Measurements from ENCODE around the gene HEG1. TPM values are rescaled to one million over a fixed set of nuclear protein-coding genes. Genes with fewer than 3 reads are reported as not detected.

Gene HEG1
- total and polyA plus RNA-seq, 3 experiments from 2014 or later, result 6.3 to 21.3 (median 20.9) TPM

- H3K36me3 Mint-ChIP-seq, result peaks cover 24 to 95% (median 33%) of the 10 kb centered on the region in 3 donors
- peaks cover 46% of the 10 kb centered on the region for H3K36me3 ChIP-seq (ENCODE audit: insufficient read depth, low read length)
- H3K27me3 ChIP-seq (ENCODE audit: insufficient read depth, low read length, poor library complexity, severe bottlenecking), result no peaks in the 10 kb centered on the region
- H3K4me1 Mint-ChIP-seq, result peaks cover 10 to 16% (median 11%) of the 10 kb centered on the region in 3 donors
- POLR2A ChIA-PET, result no interaction called here
- no peaks in the 10 kb centered on the region for H3K9me3 Mint-ChIP-seq
- H3K27ac Mint-ChIP-seq, result no peak overlapping the region
- no peaks in the 10 kb centered on the region for H3K27me3 Mint-ChIP-seq
- no peak overlapping the region for H3K4me3 Mint-ChIP-seq
- CTCF ChIA-PET, result no interaction called here
- no peak overlapping the region for H3K4me3 ChIP-seq (ENCODE audit: low read length)
- H3K4me1 ChIP-seq (ENCODE audit: insufficient read depth, low read length), result peaks cover 30% of the 10 kb centered on the region
- DNase-seq, result no peak
- no peak overlapping the region for H3K27ac ChIP-seq (ENCODE audit: low read depth, low read length)
- no peaks in the 10 kb centered on the region for H3K9me3 ChIP-seq (ENCODE audit: low read length)
Measured at GRCh38 chr3:125005676-125006075, 50.1 kb downstream of the HEG1 start.

DNA sequence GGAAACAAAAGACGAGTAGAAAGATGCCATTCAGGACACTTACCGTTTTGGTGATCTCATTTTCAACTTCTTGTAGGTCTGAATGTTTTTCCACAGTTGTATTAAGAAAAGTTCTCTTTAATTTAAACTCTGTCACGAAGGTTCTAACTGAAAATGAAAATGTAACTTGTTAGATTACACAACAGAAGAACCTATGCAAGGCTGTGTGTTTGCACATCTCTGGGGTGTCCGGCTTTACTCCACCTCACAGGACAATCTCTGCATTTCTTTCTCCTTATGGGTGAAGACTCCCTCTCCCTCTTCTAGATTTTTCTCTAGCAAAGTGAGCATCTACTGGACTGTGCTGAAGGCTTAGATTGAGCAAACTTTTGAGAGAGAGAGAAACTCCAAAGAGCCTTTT is 50.6 kb downstream of the HEG1 start:
- Histone ChIP-seq H3K4me1 (ENCODE audit: insufficient read depth, low read length) (peaks cover 26% of the 10 kb centered on the region), H3K27ac (ENCODE audit: low read depth, low read length) (no peak overlapping the region), H3K36me3 (ENCODE audit: insufficient read depth, low read length) (peaks cover 49% of the 10 kb centered on the region), H3K27me3 (ENCODE audit: insufficient read depth, low read length, poor library complexity, severe bottlenecking) (no peaks in the 10 kb centered on the region), H3K9me3 (ENCODE audit: low read length) (no peaks in the 10 kb centered on the region), H3K4me3 (ENCODE audit: low read length) (no peak overlapping the region)
- Mint-ChIP-seq H3K27me3 (no peaks in the 10 kb centered on the region), H3K4me1 (peaks cover 6 to 11% (median 7%) of the 10 kb centered on the region in 3 donors), H3K27ac (no peak overlapping the region), H3K9me3 (no peaks in the 10 kb centered on the region), H3K36me3 (peaks cover 24 to 95% (median 34%) of the 10 kb centered on the region in 3 donors), H3K4me3 (no peak overlapping the region)
- ChIA-PET POLR2A (no interaction called here), CTCF (no interaction called here)
- no peak for DNase-seq

DNA sequence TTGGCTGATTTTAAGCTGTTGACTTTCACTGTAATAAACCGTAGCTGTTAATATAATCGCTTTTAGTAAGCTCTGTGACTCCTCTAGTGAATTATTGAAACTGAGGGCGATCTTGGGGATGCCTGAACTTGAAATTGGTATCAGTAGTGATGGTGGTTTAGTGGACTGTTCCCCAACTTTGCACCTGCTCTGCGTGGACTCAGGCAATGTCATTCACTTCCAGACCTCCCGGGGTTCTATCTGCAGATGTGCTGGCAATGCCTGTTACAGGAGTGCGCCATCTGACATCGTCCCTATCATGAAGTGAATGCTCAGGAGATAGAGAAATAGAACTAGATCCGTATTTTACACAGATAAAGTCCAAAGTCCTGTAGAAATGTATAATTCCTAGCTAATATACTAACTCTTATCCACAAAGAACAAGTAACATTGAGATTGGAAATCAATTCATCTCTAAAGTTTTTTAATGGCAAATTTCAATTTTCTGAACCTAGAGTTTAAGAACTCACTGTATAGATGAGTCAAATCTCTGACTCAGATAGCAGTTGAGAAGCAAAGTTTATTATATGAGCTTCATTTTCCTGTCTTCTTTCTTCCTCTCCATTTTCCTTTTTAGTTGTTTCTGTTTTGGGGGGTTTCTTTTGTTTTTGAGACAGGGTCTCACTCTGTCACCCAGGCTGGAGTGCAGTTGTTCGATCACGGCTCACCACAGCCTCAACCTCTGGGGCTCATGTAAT is 51.8 kb downstream of the HEG1 start:
- no peak for DNase-seq
- Histone ChIP-seq H3K4me1 (ENCODE audit: insufficient read depth, low read length) (peaks cover 21% of the 10 kb centered on the region), H3K36me3 (ENCODE audit: insufficient read depth, low read length) (peaks cover 44% of the 10 kb centered on the region), H3K27ac (ENCODE audit: low read depth, low read length) (no peak overlapping the region), H3K27me3 (ENCODE audit: insufficient read depth, low read length, poor library complexity, severe bottlenecking) (no peaks in the 10 kb centered on the region), H3K9me3 (ENCODE audit: low read length) (no peaks in the 10 kb centered on the region), H3K4me3 (ENCODE audit: low read length) (no peak overlapping the region)
- Mint-ChIP-seq H3K27me3 (no peaks in the 10 kb centered on the region), H3K9me3 (no peaks in the 10 kb centered on the region), H3K4me3 (no peak overlapping the region), H3K27ac (peak overlapping the region in 2 of 8 donors; percentile 46 to 76), H3K4me1 (peaks cover 0 to 5% (median 0%) of the 10 kb centered on the region in 3 donors), H3K36me3 (peaks cover 19 to 96% (median 33%) of the 10 kb centered on the region in 3 donors)
- CTCF ChIA-PET, result interaction anchor here (1.5 kb wide), 1 partner anchor 9 kb away, joined by 3 read pairs; no protein-coding TSS in a partner anchor
- POLR2A ChIA-PET, result interaction anchor here (0.7 kb wide), 1 partner anchor 12 kb away, joined by 4 read pairs; no protein-coding TSS in a partner anchor

GRCh38 chr3:125003369-125003853 is 52.4 kb downstream of the HEG1 start:
- ChIA-PET CTCF (interaction anchor here (0.7 to 1.5 kb wide), 2 partner anchors 8 to 360 kb away, joined by 3 read pairs; no protein-coding TSS in a partner anchor), POLR2A (interaction anchor here (0.7 kb wide), 1 partner anchor 13 kb away, joined by 4 read pairs; no protein-coding TSS in a partner anchor)
- Histone ChIP-seq H3K27ac (ENCODE audit: low read depth, low read length) (no peak overlapping the region), H3K27me3 (ENCODE audit: insufficient read depth, low read length, poor library complexity, severe bottlenecking) (no peaks in the 10 kb centered on the region), H3K4me3 (ENCODE audit: low read length) (no peak overlapping the region), H3K4me1 (ENCODE audit: insufficient read depth, low read length) (peaks cover 21% of the 10 kb centered on the region), H3K9me3 (ENCODE audit: low read length) (no peaks in the 10 kb centered on the region), H3K36me3 (ENCODE audit: insufficient read depth, low read length) (peaks cover 39% of the 10 kb centered on the region)
- H3K9me3 Mint-ChIP-seq, result no peaks in the 10 kb centered on the region
- no peak for DNase-seq
- H3K27me3 Mint-ChIP-seq, result no peaks in the 10 kb centered on the region
- H3K27ac Mint-ChIP-seq, result peak overlapping the region in 2 of 8 donors; percentile 11 to 46
- peaks cover 0 to 5% (median 0%) of the 10 kb centered on the region in 3 donors for H3K4me1 Mint-ChIP-seq
- H3K36me3 Mint-ChIP-seq, result peaks cover 19 to 96% (median 35%) of the 10 kb centered on the region in 3 donors
- H3K4me3 Mint-ChIP-seq, result no peak overlapping the region

GRCh38 chr3:125002414-125003368 is 53.1 kb downstream of the HEG1 start:
- no peaks in the 10 kb centered on the region for H3K27me3 ChIP-seq (ENCODE audit: insufficient read depth, low read length, poor library complexity, severe bottlenecking)
- H3K4me1 Mint-ChIP-seq, result peaks cover 0 to 5% (median 0%) of the 10 kb centered on the region in 3 donors
- H3K4me3 Mint-ChIP-seq, result no peak overlapping the region
- H3K36me3 Mint-ChIP-seq, result peaks cover 15 to 97% (median 31%) of the 10 kb centered on the region in 3 donors
- ChIA-PET POLR2A (no interaction called here), CTCF (interaction anchor here (0.7 to 1.5 kb wide), 2 partner anchors 8 to 361 kb away, joined by 3 read pairs; no protein-coding TSS in a partner anchor)
- no peaks in the 10 kb centered on the region for H3K9me3 ChIP-seq (ENCODE audit: low read length)
- H3K27me3 Mint-ChIP-seq, result no peaks in the 10 kb centered on the region
- peaks cover 21% of the 10 kb centered on the region for H3K4me1 ChIP-seq (ENCODE audit: insufficient read depth, low read length)
- H3K9me3 Mint-ChIP-seq, result no peaks in the 10 kb centered on the region
- H3K27ac Mint-ChIP-seq, result peak overlapping the region in 3 of 8 donors; percentile 17 to 42 (median 22)
- H3K36me3 ChIP-seq (ENCODE audit: insufficient read depth, low read length), result peaks cover 39% of the 10 kb centered on the region
- no peak overlapping the region for H3K4me3 ChIP-seq (ENCODE audit: low read length)
- H3K27ac ChIP-seq (ENCODE audit: low read depth, low read length), result no peak overlapping the region
- peak in 1 of 5 donors; percentile 61 for DNase-seq

DNA sequence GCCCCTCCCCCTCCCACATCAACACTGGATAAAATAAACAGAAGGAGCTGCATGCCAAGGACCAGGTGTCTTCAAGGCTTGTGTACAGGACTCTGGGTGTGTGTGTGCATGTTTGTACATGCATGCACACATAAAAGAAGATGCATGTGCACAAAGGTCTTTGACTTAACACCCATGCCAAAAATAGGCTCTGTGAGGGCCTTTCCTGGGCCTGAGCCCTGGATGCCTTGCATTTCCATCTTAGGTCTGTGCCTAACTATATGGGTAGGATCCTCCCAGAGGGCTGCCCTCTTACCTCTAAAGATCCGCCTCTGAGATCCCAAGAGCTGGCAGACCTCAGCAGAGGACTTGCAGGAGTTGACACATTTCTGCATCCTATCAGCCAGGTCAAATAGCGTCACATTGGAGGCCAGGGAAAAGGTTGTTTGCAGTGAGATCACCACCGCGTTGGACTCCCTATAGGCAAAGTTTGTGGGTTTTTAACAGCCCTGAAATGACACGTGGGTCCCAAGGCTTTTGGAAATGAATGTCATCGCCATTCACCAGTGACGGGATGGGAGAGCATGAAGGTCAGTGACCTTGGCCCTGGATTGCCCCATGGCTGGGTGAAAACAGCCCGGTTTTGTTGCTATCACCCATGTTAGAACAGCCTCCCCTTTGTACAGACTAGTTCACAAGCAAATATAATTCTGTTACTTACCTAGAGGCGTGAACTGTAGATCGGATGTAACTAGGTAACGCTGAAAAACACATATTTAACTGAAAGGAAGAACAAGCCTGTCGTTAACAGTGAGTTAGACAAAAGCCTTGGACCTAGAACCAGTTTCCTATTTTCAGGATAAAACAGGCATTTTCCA is 54.0 kb downstream of the HEG1 start:
- Histone ChIP-seq H3K4me3 (ENCODE audit: low read length) (no peak overlapping the region), H3K36me3 (ENCODE audit: insufficient read depth, low read length) (peaks cover 39% of the 10 kb centered on the region), H3K9me3 (ENCODE audit: low read length) (no peaks in the 10 kb centered on the region), H3K27me3 (ENCODE audit: insufficient read depth, low read length, poor library complexity, severe bottlenecking) (no peaks in the 10 kb centered on the region), H3K4me1 (ENCODE audit: insufficient read depth, low read length) (peaks cover 21% of the 10 kb centered on the region), H3K27ac (ENCODE audit: low read depth, low read length) (no peak overlapping the region)
- peak overlapping the region in 2 of 8 donors; percentile 0 to 5 for H3K27ac Mint-ChIP-seq
- H3K27me3 Mint-ChIP-seq, result no peaks in the 10 kb centered on the region
- POLR2A ChIA-PET, result no interaction called here
- no peak for DNase-seq
- no peak overlapping the region for H3K4me3 Mint-ChIP-seq
- CTCF ChIA-PET, result interaction anchor here (0.6 to 1.3 kb wide), 2 partner anchors 148 to 304 kb away, joined by 3 read pairs; no protein-coding TSS in a partner anchor
- H3K9me3 Mint-ChIP-seq, result no peaks in the 10 kb centered on the region
- H3K4me1 Mint-ChIP-seq, result peaks cover 0 to 5% (median 0%) of the 10 kb centered on the region in 3 donors
- peaks cover 15 to 100% (median 33%) of the 10 kb centered on the region in 3 donors for H3K36me3 Mint-ChIP-seq

GRCh38 chr3:125000661-125001060 is 55.1 kb downstream of the HEG1 start:
- Histone ChIP-seq H3K36me3 (ENCODE audit: insufficient read depth, low read length) (peaks cover 37% of the 10 kb centered on the region), H3K27me3 (ENCODE audit: insufficient read depth, low read length, poor library complexity, severe bottlenecking) (no peaks in the 10 kb centered on the region), H3K4me1 (ENCODE audit: insufficient read depth, low read length) (peaks cover 24% of the 10 kb centered on the region), H3K9me3 (ENCODE audit: low read length) (no peaks in the 10 kb centered on the region), H3K4me3 (ENCODE audit: low read length) (no peak overlapping the region), H3K27ac (ENCODE audit: low read depth, low read length) (no peak overlapping the region)
- Mint-ChIP-seq H3K36me3 (peaks cover 10 to 100% (median 36%) of the 10 kb centered on the region in 3 donors), H3K9me3 (no peaks in the 10 kb centered on the region), H3K27me3 (no peaks in the 10 kb centered on the region), H3K4me1 (peaks cover 2 to 5% (median 3%) of the 10 kb centered on the region in 3 donors), H3K4me3 (no peak overlapping the region), H3K27ac (peak overlapping the region in 1 of 8 donors; percentile 46)
- no peak for DNase-seq
- ChIA-PET CTCF (interaction anchor here (1.3 to 1.6 kb wide), 2 partner anchors 149 to 438 kb away, joined by 3 to 4 read pairs; no protein-coding TSS in a partner anchor), POLR2A (no interaction called here)
